ENCODE measurements around the gene MBNL1. TPM values are rescaled to one million over a fixed set of nuclear protein-coding genes. Genes with fewer than 3 reads are reported as not detected.

The MBNL1 gene
- total RNA-seq, 1 donor from 2014 or later = 14.7 TPM

GRCh38 chr3:152486364-152486763 lies 217.6 kb downstream of the MBNL1 start:
- H3K79me2 ChIP-seq (ENCODE audit: low read depth) = no peaks in the 10 kb centered on the region
- no peaks in the 10 kb centered on the region for H3K36me3 ChIP-seq
- H3K9ac ChIP-seq = no peak overlapping the region
- Mint-ChIP-seq H3K4me3 (no peak overlapping the region), H3K36me3 (no peaks in the 10 kb centered on the region), H3K4me1 (no peaks in the 10 kb centered on the region), H3K27ac (no peak overlapping the region), H3K27me3 (ENCODE audit: insufficient read depth, low read depth) (no peaks in the 10 kb centered on the region), H3K9me3 (peaks cover 19% of the 10 kb centered on the region)
- TF ChIP-seq EZH2phosphoT487 (IDR thresholded peaks at IDR 0.05) (no peak), CTCF (IDR thresholded peaks at IDR 0.05) (no peak), EZH2 (IDR thresholded peaks at IDR 0.05) (no peak)
- no peak overlapping the region for H2AFZ ChIP-seq (replicated peaks)
- no peak for DNase-seq (ENCODE audit: low spot score)
- no peak overlapping the region for H3K27ac ChIP-seq
- no peak overlapping the region for H3K4me3 ChIP-seq
- H3K9me3 ChIP-seq (ENCODE audit: low read depth) = no peaks in the 10 kb centered on the region
- no peak overlapping the region for H3K4me2 ChIP-seq
- no peaks in the 10 kb centered on the region for H3K4me1 ChIP-seq
- no peaks in the 10 kb centered on the region for H3K27me3 ChIP-seq
- no peaks in the 10 kb centered on the region for H3F3A ChIP-seq (ENCODE audit: low read depth)
- H4K20me1 ChIP-seq (ENCODE audit: low read depth) = no peaks in the 10 kb centered on the region

- peaks cover 3% of the 10 kb centered on the region for H3K9me3 Mint-ChIP-seq
- no peaks in the 10 kb centered on the region for H3K4me1 Mint-ChIP-seq
Measured at GRCh38 chr3:152488449-152488848, 219.7 kb downstream of the MBNL1 start.

DNA sequence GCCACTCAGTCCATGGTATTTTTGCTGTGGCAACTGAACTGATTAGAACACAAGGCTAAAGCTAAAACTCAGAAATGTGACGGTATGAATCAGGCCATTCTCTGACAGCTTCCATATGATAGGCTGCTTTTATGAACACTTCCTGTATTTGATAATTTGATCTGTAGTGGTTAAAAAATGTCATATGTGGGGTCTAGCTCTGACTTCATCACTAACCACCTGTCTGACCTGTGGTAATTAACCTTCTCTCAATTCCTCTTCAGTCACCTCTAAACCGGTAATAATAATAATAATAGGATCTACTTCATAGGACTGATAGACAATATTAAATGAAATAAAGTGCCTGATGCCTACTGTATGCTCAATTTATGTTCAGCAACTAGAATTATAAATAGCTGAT lies 223.2 kb downstream of the MBNL1 start:
- no peak overlapping the region for H3K27ac ChIP-seq
- Mint-ChIP-seq H3K9me3 (no peaks in the 10 kb centered on the region), H3K4me1 (peaks cover 6% of the 10 kb centered on the region), H3K27ac (no peak overlapping the region), H3K36me3 (no peaks in the 10 kb centered on the region), H3K27me3 (ENCODE audit: insufficient read depth, low read depth) (peaks cover 2% of the 10 kb centered on the region), H3K4me3 (no peak overlapping the region)
- H2AFZ ChIP-seq (replicated peaks) = no peak overlapping the region
- TF ChIP-seq EZH2 (IDR thresholded peaks at IDR 0.05) = no peak
- TF ChIP-seq EZH2phosphoT487 (IDR thresholded peaks at IDR 0.05) = no peak
- TF ChIP-seq CTCF (IDR thresholded peaks at IDR 0.05) = no peak
- no peak overlapping the region for H3K4me2 ChIP-seq
- no peaks in the 10 kb centered on the region for H4K20me1 ChIP-seq (ENCODE audit: low read depth)
- no peak for DNase-seq (ENCODE audit: low spot score)
- no peaks in the 10 kb centered on the region for H3K79me2 ChIP-seq (ENCODE audit: low read depth)
- no peaks in the 10 kb centered on the region for H3K9me3 ChIP-seq (ENCODE audit: low read depth)
- no peaks in the 10 kb centered on the region for H3K27me3 ChIP-seq
- H3K9ac ChIP-seq = no peak overlapping the region
- no peak overlapping the region for H3K4me3 ChIP-seq
- no peaks in the 10 kb centered on the region for H3F3A ChIP-seq (ENCODE audit: low read depth)
- no peaks in the 10 kb centered on the region for H3K36me3 ChIP-seq
- peaks cover 19% of the 10 kb centered on the region for H3K4me1 ChIP-seq

More at GRCh38 chr3:152488449-152488848, 219.7 kb downstream of the MBNL1 start:
- H3K4me1 ChIP-seq = no peaks in the 10 kb centered on the region
- H3K27me3 Mint-ChIP-seq (ENCODE audit: insufficient read depth, low read depth) = peaks cover 2% of the 10 kb centered on the region
- no peaks in the 10 kb centered on the region for H3K9me3 ChIP-seq (ENCODE audit: low read depth)
- H3K4me2 ChIP-seq = no peak overlapping the region
- H2AFZ ChIP-seq (replicated peaks) = no peak overlapping the region
- no peaks in the 10 kb centered on the region for H3K27me3 ChIP-seq
- no peak overlapping the region for H3K27ac Mint-ChIP-seq
- H3K27ac ChIP-seq = no peak overlapping the region
- no peaks in the 10 kb centered on the region for H3F3A ChIP-seq (ENCODE audit: low read depth)
- no peaks in the 10 kb centered on the region for H3K36me3 ChIP-seq
- TF ChIP-seq CTCF (IDR thresholded peaks at IDR 0.05) = no peak
- no peak for TF ChIP-seq EZH2 (IDR thresholded peaks at IDR 0.05)
- no peak for TF ChIP-seq EZH2phosphoT487 (IDR thresholded peaks at IDR 0.05)
- no peak for DNase-seq (ENCODE audit: low spot score)
- no peaks in the 10 kb centered on the region for H3K36me3 Mint-ChIP-seq
- no peaks in the 10 kb centered on the region for H3K79me2 ChIP-seq (ENCODE audit: low read depth)
- no peak overlapping the region for H3K4me3 Mint-ChIP-seq
- no peaks in the 10 kb centered on the region for H4K20me1 ChIP-seq (ENCODE audit: low read depth)
- no peak overlapping the region for H3K9ac ChIP-seq
- no peak overlapping the region for H3K4me3 ChIP-seq

Data from neural progenitor cell (in vitro differentiated cells).